Neural progenitor cell (in vitro differentiated cells): ENCODE measurements around the gene DEXI.

Experiments used
- EZH2phosphoT487 ChIP-seq: fragments of 200-600 bp; sonication (generic); IDR thresholded peaks from 2 replicates; pipeline ENCODE4 v1.6.1; 2017; ENCODE audit warnings: antibody characterized with exemption
- TF ChIP-seq, protein P1 (sequence below): fragments of 200-600 bp; sonication (generic); IDR thresholded peaks from 2 replicates; pipeline ENCODE4 v1.5.1; 2017; ENCODE audit warnings: antibody characterized with exemption, mild to moderate bottlenecking

DNA sequence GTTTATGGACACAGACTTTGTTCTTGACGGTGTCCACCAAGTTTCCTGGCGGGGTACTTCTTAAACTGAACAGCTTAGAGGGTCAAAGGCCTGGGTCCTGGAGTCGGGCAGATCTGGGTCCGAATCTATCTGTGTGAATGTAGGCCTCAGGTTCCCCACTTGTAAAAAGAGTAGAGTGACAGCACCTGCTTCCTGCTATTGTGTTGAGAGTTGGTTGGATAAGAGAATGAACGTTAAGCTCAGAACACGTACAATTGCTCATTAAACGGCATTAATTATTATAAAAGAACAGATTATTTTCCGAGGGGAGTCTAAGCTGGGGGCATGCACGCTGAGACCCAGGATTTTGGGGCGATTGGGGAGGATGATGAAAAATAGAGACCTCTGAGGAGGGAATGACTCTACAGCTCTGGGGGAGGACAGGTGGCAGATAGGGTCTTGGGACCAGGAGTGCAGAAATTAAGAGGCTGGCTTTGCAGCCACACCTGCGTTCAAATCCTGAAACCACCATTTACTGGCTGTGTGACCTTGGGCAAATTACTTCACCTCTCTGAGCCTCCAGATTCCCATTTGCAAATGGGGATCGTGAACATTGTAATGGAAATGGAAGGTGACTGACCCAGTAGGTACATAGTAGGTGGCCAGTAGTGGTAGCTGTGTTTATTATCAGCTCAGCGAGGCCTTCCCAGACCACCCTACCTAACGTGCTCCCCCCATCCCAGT is 3.0 kb upstream of the DEXI start:
- TF ChIP-seq, protein P1, sequence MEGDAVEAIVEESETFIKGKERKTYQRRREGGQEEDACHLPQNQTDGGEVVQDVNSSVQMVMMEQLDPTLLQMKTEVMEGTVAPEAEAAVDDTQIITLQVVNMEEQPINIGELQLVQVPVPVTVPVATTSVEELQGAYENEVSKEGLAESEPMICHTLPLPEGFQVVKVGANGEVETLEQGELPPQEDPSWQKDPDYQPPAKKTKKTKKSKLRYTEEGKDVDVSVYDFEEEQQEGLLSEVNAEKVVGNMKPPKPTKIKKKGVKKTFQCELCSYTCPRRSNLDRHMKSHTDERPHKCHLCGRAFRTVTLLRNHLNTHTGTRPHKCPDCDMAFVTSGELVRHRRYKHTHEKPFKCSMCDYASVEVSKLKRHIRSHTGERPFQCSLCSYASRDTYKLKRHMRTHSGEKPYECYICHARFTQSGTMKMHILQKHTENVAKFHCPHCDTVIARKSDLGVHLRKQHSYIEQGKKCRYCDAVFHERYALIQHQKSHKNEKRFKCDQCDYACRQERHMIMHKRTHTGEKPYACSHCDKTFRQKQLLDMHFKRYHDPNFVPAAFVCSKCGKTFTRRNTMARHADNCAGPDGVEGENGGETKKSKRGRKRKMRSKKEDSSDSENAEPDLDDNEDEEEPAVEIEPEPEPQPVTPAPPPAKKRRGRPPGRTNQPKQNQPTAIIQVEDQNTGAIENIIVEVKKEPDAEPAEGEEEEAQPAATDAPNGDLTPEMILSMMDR = no peak
- TF ChIP-seq EZH2phosphoT487 = no peak
